Suprapubic skin (tissue), 4 donors: ENCODE results near the gene DES.

ENCODE experiments used
- CTCF ChIP-seq, 2 donors: fragments of 200-600 bp in 1 of 2; fragments of 450-650 bp in 1 of 2; sonication (generic) in 1 of 2; IDR thresholded peaks; one replicate each; pipeline ENCODE4 v1.5.1; 2016 to 2019; ENCODE audit warnings: antibody characterized with exemption in 2 of 2, mild to moderate bottlenecking in 1 of 2, moderate library complexity in 1 of 2
- EP300 ChIP-seq: sonication (generic); formaldehyde crosslinking; IDR thresholded peaks from one replicate; pipeline ENCODE4 v1.6.1; 2017; ENCODE audit warnings: antibody characterized with exemption
- POLR2A ChIP-seq, 2 donors: fragments of 450-650 bp; IDR thresholded peaks; one replicate each; pipeline ENCODE4 v1.6.1; 2017; ENCODE audit warnings: antibody characterized with exemption in 2 of 2, mild to moderate bottlenecking in 2 of 2, moderate library complexity in 2 of 2
- POLR2AphosphoS5 ChIP-seq, 3 donors: sonication (generic); formaldehyde crosslinking; IDR thresholded peaks; one replicate each; pipeline ENCODE4 v1.6.1; 2017; ENCODE audit warnings: antibody characterized with exemption in 3 of 3

- TF ChIP-seq CTCF (IDR thresholded peaks at IDR 0.05) (no peak), POLR2AphosphoS5 (IDR thresholded peaks at IDR 0.05) (no peak), EP300 (no peak), POLR2A (IDR thresholded peaks at IDR 0.05) (no peak)
These were observed 40.8 kb downstream of the DES start for GRCh38 chr2:219458996-219459395.
